CD4-positive, alpha-beta T cell (primary cell): Measurements from ENCODE around the gene SLC5A1. TPM values are rescaled to one million over a fixed set of nuclear protein-coding genes. Genes with fewer than 3 reads are reported as not detected.

Experiments
- ATAC-seq: fragments of 200-7000 bp; cut with Tn5 transposase; one replicate; pipeline ENCODE4 v1.10.0; 2022; ENCODE audit warnings: mild to moderate bottlenecking; ENCODE audit not compliant: poor library complexity
- CTCF ChIA-PET: fragments of 350-600 bp; sonication (Branson Sonifier 250); formaldehyde crosslinking; loops from one replicate; lab custom pipeline; 2021; ENCODE audit warnings: antibody characterized with exemption, inconsistent platforms; lab: Charles Lee
- POLR2A ChIA-PET: fragments of 350-600 bp; sonication (Branson Sonifier 250); formaldehyde crosslinking; loops from one replicate; lab custom pipeline; 2021; ENCODE audit warnings: antibody characterized with exemption, inconsistent platforms; lab: Charles Lee
- DNase-seq, 14 experiments: peaks; one replicate each; pipeline ENCODE4 v3.0.0-alpha.2; 2013 to 2020; ENCODE audit warnings: mixed read lengths in 2 of 14
- H3K27ac ChIP-seq, 2 donors: one replicate each; pipeline versions ENCODE4 v1.5.1 to v1.7.0; 2013; ENCODE audit warnings: low read length in 2 of 2, low read depth in 1 of 2, mild to moderate bottlenecking in 1 of 2
- H3K27me3 ChIP-seq, 2 experiments: 1 replicate in 1 of 2; 2 replicates in 1 of 2; pipeline versions ENCODE4 v1.6.1 to v1.7.0; 2013; ENCODE audit warnings: low read length in 2 of 2, control low read depth in 1 of 2, mild to moderate bottlenecking in 1 of 2, moderate library complexity in 1 of 2; ENCODE audit not compliant: insufficient read depth in 2 of 2, control insufficient read depth in 1 of 2
- H3K36me3 ChIP-seq: one replicate; pipeline ENCODE4 v1.6.1; 2013; ENCODE audit warnings: low read length, control low read depth; ENCODE audit not compliant: insufficient read depth
- H3K4me1 ChIP-seq: one replicate; pipeline ENCODE4 v1.6.1; 2013; ENCODE audit warnings: low read length, control low read depth; ENCODE audit not compliant: insufficient read depth
- H3K4me3 ChIP-seq: one replicate; pipeline ENCODE4 v1.5.1; 2013; ENCODE audit warnings: mild to moderate bottlenecking, low read length, moderate library complexity
- H3K9me3 ChIP-seq, 2 experiments: 1 replicate in 1 of 2; 2 replicates in 1 of 2; pipeline versions ENCODE4 v1.6.1 to v1.7.0; 2013; ENCODE audit warnings: low read length in 2 of 2, mild to moderate bottlenecking in 2 of 2, control low read depth in 1 of 2, moderate library complexity in 1 of 2; ENCODE audit not compliant: control insufficient read depth in 1 of 2, insufficient read depth in 1 of 2
- H3K27ac Mint-ChIP-seq: one replicate; pipeline ENCODE4 v1.8.0; 2020; ENCODE audit warnings: mixed read lengths
- H3K27me3 Mint-ChIP-seq: one replicate; pipeline ENCODE4 v1.8.0; 2021; ENCODE audit warnings: mixed read lengths
- H3K36me3 Mint-ChIP-seq: one replicate; pipeline ENCODE4 v1.8.0; 2021; ENCODE audit warnings: low read depth, mixed read lengths
- H3K4me1 Mint-ChIP-seq: one replicate; pipeline ENCODE4 v1.8.0; 2021; ENCODE audit warnings: low read depth, mixed read lengths
- H3K4me3 Mint-ChIP-seq: one replicate; pipeline ENCODE4 v1.8.0; 2020; ENCODE audit warnings: mild to moderate bottlenecking, mixed read lengths
- H3K9me3 Mint-ChIP-seq: one replicate; pipeline ENCODE4 v1.8.0; 2020; ENCODE audit warnings: mixed read lengths
- CTCF ChIP-seq: fragments of 200-600 bp; IDR thresholded peaks from one replicate; pipeline ENCODE4 v1.8.0; 2022; ENCODE audit warnings: antibody characterized with exemption, mild to moderate bottlenecking
- intact Hi-C, 2 experiments: fragments of 100-400 bp; cut with DNase I in 1 of 2; cut with micrococcal nuclease in 1 of 2; formaldehyde crosslinking; loops; one replicate each; pipeline versions ENCODE4 v1.15.1 to v1.9.0; 2023 to 2025; cut with DNase I, micrococcal nuclease
- total RNA-seq, 174 experiments: library from RNA in 2 of 174; stranded (reverse) in 2 of 174; gene quantifications; one replicate each; pipeline ENCODE4 v1.2.3 and lab custom pipeline; 2021 to 2026

SLC5A1 gene
- total RNA-seq, 2 experiments from 2014 or later, result not detected

- no peak for TF ChIP-seq CTCF
- Histone ChIP-seq H3K27me3 (no peaks in the 10 kb centered on the region), H3K36me3 (no peaks in the 10 kb centered on the region), H3K9me3 (no peaks in the 10 kb centered on the region), H3K4me3 (no peak overlapping the region), H3K4me1 (no peaks in the 10 kb centered on the region), H3K27ac (no peak overlapping the region)
- CTCF ChIA-PET, result no interaction called here
- no peaks in the 10 kb centered on the region for H3K36me3 Mint-ChIP-seq
- POLR2A ChIA-PET, result no interaction called here
- ATAC-seq (no peak), DNase-seq (no peak)
- H3K4me3 Mint-ChIP-seq, result no peak overlapping the region
- peaks cover 8% of the 10 kb centered on the region for H3K27me3 Mint-ChIP-seq
- H3K9me3 Mint-ChIP-seq, result no peaks in the 10 kb centered on the region
- no peak overlapping the region for H3K27ac Mint-ChIP-seq
- H3K4me1 Mint-ChIP-seq, result peaks cover 4% of the 10 kb centered on the region
- intact Hi-C loops, result no loop called here
These were observed 44.2 kb upstream of the SLC5A1 start for GRCh38 chr22:31998784-31999385.

- DNase-seq (no peak), ATAC-seq (no peak)
- no peaks in the 10 kb centered on the region for H3K9me3 ChIP-seq
- Mint-ChIP-seq H3K27me3 (peaks cover 13% of the 10 kb centered on the region), H3K4me3 (no peak overlapping the region), H3K27ac (no peak overlapping the region), H3K36me3 (no peaks in the 10 kb centered on the region), H3K4me1 (peaks cover 4% of the 10 kb centered on the region), H3K9me3 (no peaks in the 10 kb centered on the region)
- H3K4me1 ChIP-seq, result no peaks in the 10 kb centered on the region
- H3K4me3 ChIP-seq, result no peak overlapping the region
- CTCF ChIA-PET, result no interaction called here
- TF ChIP-seq CTCF, result no peak
- intact Hi-C loops, result no loop called here
- POLR2A ChIA-PET, result interaction anchor here (0.6 kb wide), 1 partner anchor 472 kb away, joined by 3 read pairs; no protein-coding TSS in a partner anchor
- no peaks in the 10 kb centered on the region for H3K36me3 ChIP-seq
- no peak overlapping the region for H3K27ac ChIP-seq
- H3K27me3 ChIP-seq, result no peaks in the 10 kb centered on the region
These were observed 42.9 kb upstream of the SLC5A1 start for GRCh38 chr22:32000181-32000580.

- no peak for DNase-seq
- Mint-ChIP-seq H3K36me3 (no peaks in the 10 kb centered on the region), H3K4me3 (no peak overlapping the region), H3K27me3 (peaks cover 18% of the 10 kb centered on the region), H3K4me1 (peaks cover under 1% of the 10 kb centered on the region), H3K9me3 (peaks cover 3% of the 10 kb centered on the region), H3K27ac (no peak overlapping the region)
- Histone ChIP-seq H3K9me3 (no peaks in the 10 kb centered on the region), H3K36me3 (no peaks in the 10 kb centered on the region), H3K4me1 (no peaks in the 10 kb centered on the region), H3K4me3 (no peak overlapping the region), H3K27ac (no peak overlapping the region), H3K27me3 (no peaks in the 10 kb centered on the region)
- intact Hi-C loops, result no loop called here
- ATAC-seq, result no peak
- ChIA-PET POLR2A (no interaction called here), CTCF (no interaction called here)
- TF ChIP-seq CTCF, result no peak
These were observed 37.6 kb upstream of the SLC5A1 start for GRCh38 chr22:32005453-32005852.
